ENCODE data around the gene CDCA8.

- TF ChIP-seq SIRT6 (IDR thresholded peaks at IDR 0.05; ENCODE audit: low read depth, low read length) (no peak), SPI1 (IDR thresholded peaks at IDR 0.05; ENCODE audit: borderline replicate concordance, low read depth, low read length) (no peak), PTBP1 (IDR thresholded peaks at IDR 0.05; ENCODE audit: low read depth, low read length) (no peak), MAX (CRISPR knock-in tag; IDR thresholded peaks at IDR 0.05) (no peak), ZNF518B (CRISPR knock-in tag; IDR thresholded peaks at IDR 0.05) (no peak), CTCF (IDR thresholded peaks at IDR 0.05 in 2 of 3, conservative IDR thresholded peaks at IDR 0.05 in 1 of 3; ENCODE audit: insufficient read depth in 2 of 3, low read depth in 1 of 3, low read length in 3 of 3) (no peak), NCOA6 (IDR thresholded peaks at IDR 0.05) (no peak), HNRNPL (IDR thresholded peaks at IDR 0.05; ENCODE audit: low read depth, low read length) (no peak), TEAD4 (IDR thresholded peaks at IDR 0.05; ENCODE audit: low read length) (no peak), TEAD4 (CRISPR knock-in tag; IDR thresholded peaks at IDR 0.05; ENCODE audit: borderline replicate concordance) (no peak), EP300 (IDR thresholded peaks at IDR 0.05; ENCODE audit: low read length) (no peak), THAP12 (CRISPR knock-in tag; IDR thresholded peaks at IDR 0.05) (no peak)
Observed at GRCh38 chr1:37676281-37677142, 15.8 kb upstream of the CDCA8 start.

Measured in K562 (cell line).